ENCODE results near the gene UFC1.

Gene UFC1

GRCh38 chr1:161172349-161172748 lies 18.6 kb downstream of the UFC1 start:
- DNase-seq: no peak

- no peak for DNase-seq
Observed at GRCh38 chr1:161172776-161173376, 19.1 kb downstream of the UFC1 start.

GRCh38 chr1:161173711-161174110 lies 19.9 kb downstream of the UFC1 start:
- no peak for DNase-seq

GRCh38 chr1:161174911-161175310 lies 21.1 kb downstream of the UFC1 start:
- no peak for DNase-seq

- DNase-seq: no peak
Observed at GRCh38 chr1:161175771-161176453, 22.1 kb downstream of the UFC1 start.

- no peak for DNase-seq
Observed at GRCh38 chr1:161176468-161177111, 22.8 kb downstream of the UFC1 start.

GRCh38 chr1:161177112-161177935 lies 23.5 kb downstream of the UFC1 start, which contains the start of gene B4GALT3:
Gene B4GALT3, minus strand, starts transcription at chr1:161177507. Its CDS starts 1,447 bp downstream, at chr1:161176060.
- peak; percentile 98 for DNase-seq

- no peak for DNase-seq
Observed at GRCh38 chr1:161177936-161178244, 24.1 kb downstream of the UFC1 start.

- no peak for DNase-seq
Observed at GRCh38 chr1:161179698-161180097, 25.9 kb downstream of the UFC1 start.

- DNase-seq: no peak
Observed at GRCh38 chr1:161180639-161181038, 26.9 kb downstream of the UFC1 start.

GRCh38 chr1:161182214-161182613 lies 28.4 kb downstream of the UFC1 start:
- peak; percentile 43 for DNase-seq

- peak; percentile 53 for DNase-seq
Observed at GRCh38 chr1:161185282-161185682, 31.5 kb downstream of the UFC1 start.

GRCh38 chr1:161185732-161186311 lies 32.0 kb downstream of the UFC1 start:
- DNase-seq: no peak

GRCh38 chr1:161187311-161187710 lies 33.5 kb downstream of the UFC1 start:
- DNase-seq: no peak

- DNase-seq: no peak
Observed at GRCh38 chr1:161188381-161188780, 34.6 kb downstream of the UFC1 start.

- no peak for DNase-seq
Observed at GRCh38 chr1:161189036-161189435, 35.3 kb downstream of the UFC1 start.

- no peak for DNase-seq
Observed at GRCh38 chr1:161190962-161191521, 37.3 kb downstream of the UFC1 start.

GRCh38 chr1:161191971-161192370 lies 38.2 kb downstream of the UFC1 start:
- DNase-seq: no peak

- peak; percentile 57 for DNase-seq
Observed at GRCh38 chr1:161192476-161193465, 39.0 kb downstream of the UFC1 start.

- DNase-seq: no peak
Observed at GRCh38 chr1:161193561-161194235, 39.9 kb downstream of the UFC1 start.

GRCh38 chr1:161195171-161195570 lies 41.4 kb downstream of the UFC1 start:
- no peak for DNase-seq
